ENCODE data around the gene E2F1. TPM values are rescaled to one million over a fixed set of nuclear protein-coding genes. Genes with fewer than 3 reads are reported as not detected.

E2F1 gene
- polyA plus RNA-seq, 1 experiment = 2.6 TPM

GRCh38 chr20:33669873-33670640 is 16.1 kb downstream of the E2F1 start:
- Histone ChIP-seq H3K27me3 (ENCODE audit: control insufficient read depth, insufficient read depth, low read length) (no peaks in the 10 kb centered on the region), H3K27ac (ENCODE audit: low read depth, low read length) (no peak overlapping the region), H3K9me3 (ENCODE audit: control insufficient read depth, insufficient read depth, low read length) (no peaks in the 10 kb centered on the region; the same call in 1 of the 2 replicates), H3K4me3 (ENCODE audit: low read depth, low read length) (no peak overlapping the region)
- no peak for DNase-seq (ENCODE audit: low read depth, low spot score)
- TF ChIP-seq CTCF (IDR thresholded peaks at IDR 0.05; ENCODE audit: low read depth, low read length) = no peak
- ChIA-PET POLR2A (no interaction called here), CTCF (interaction anchor here (0.5 to 2.4 kb wide), 4 partner anchors 213 to 630 kb away, joined by 3 to 15 read pairs (median 5); no protein-coding TSS in a partner anchor)

GRCh38 chr20:33669224-33669623 is 17.0 kb downstream of the E2F1 start:
- POLR2A ChIA-PET = interaction anchor here (1.4 kb wide), 1 partner anchor 16 kb away, joined by 5 read pairs; no protein-coding TSS in a partner anchor
- no peak for DNase-seq (ENCODE audit: low read depth, low spot score)

GRCh38 chr20:33668466-33669155 is 17.6 kb downstream of the E2F1 start:
- no peak for DNase-seq (ENCODE audit: low read depth, low spot score)
- no peaks in the 10 kb centered on the region; the same call in 1 of the 2 replicates for H3K9me3 ChIP-seq (ENCODE audit: control insufficient read depth, insufficient read depth, low read length)
- no peak for TF ChIP-seq CTCF (IDR thresholded peaks at IDR 0.05; ENCODE audit: low read depth, low read length)
- ChIA-PET CTCF (interaction anchor here (0.7 to 2.4 kb wide), 11 partner anchors 7 to 460 kb away, joined by 3 to 15 read pairs (median 3); partner anchors contain the start of gene SNTA1), POLR2A (interaction anchor here (0.6 to 2.2 kb wide), 4 partner anchors 13 to 234 kb away, joined by 3 to 10 read pairs (median 4); partner anchors contain the start of gene CBFA2T2)
- no peak overlapping the region for H3K27ac ChIP-seq (ENCODE audit: low read depth, low read length)
- no peaks in the 10 kb centered on the region for H3K27me3 ChIP-seq (ENCODE audit: control insufficient read depth, insufficient read depth, low read length)
- H3K4me3 ChIP-seq (ENCODE audit: low read depth, low read length) = no peak overlapping the region

More at GRCh38 chr20:33669224-33669623, 17.0 kb downstream of the E2F1 start:
- no peak overlapping the region for H3K27ac ChIP-seq (ENCODE audit: low read depth, low read length)
- CTCF ChIA-PET = interaction anchor here (0.5 to 2.4 kb wide), 6 partner anchors 11 to 631 kb away, joined by 3 to 15 read pairs (median 5); no protein-coding TSS in a partner anchor
- no peaks in the 10 kb centered on the region for H3K27me3 ChIP-seq (ENCODE audit: control insufficient read depth, insufficient read depth, low read length)
- no peaks in the 10 kb centered on the region; the same call in 1 of the 2 replicates for H3K9me3 ChIP-seq (ENCODE audit: control insufficient read depth, insufficient read depth, low read length)
- no peak overlapping the region for H3K4me3 ChIP-seq (ENCODE audit: low read depth, low read length)
- no peak for TF ChIP-seq CTCF (IDR thresholded peaks at IDR 0.05; ENCODE audit: low read depth, low read length)

GRCh38 chr20:33667676-33668465 is 18.3 kb downstream of the E2F1 start:
- Histone ChIP-seq H3K27me3 (ENCODE audit: control insufficient read depth, insufficient read depth, low read length) (no peaks in the 10 kb centered on the region), H3K27ac (ENCODE audit: low read depth, low read length) (peak overlapping the region; percentile 21), H3K9me3 (ENCODE audit: control insufficient read depth, insufficient read depth, low read length) (no peaks in the 10 kb centered on the region), H3K4me3 (ENCODE audit: low read depth, low read length) (peak overlapping the region; percentile 61)
- TF ChIP-seq CTCF (IDR thresholded peaks at IDR 0.05; ENCODE audit: low read depth, low read length) = peak; percentile 84
- POLR2A ChIA-PET = interaction anchor here (0.6 to 2.2 kb wide), 6 partner anchors 12 to 233 kb away, joined by 3 to 10 read pairs (median 4); partner anchors contain the start of gene CBFA2T2
- CTCF ChIA-PET = interaction anchor here (0.7 to 2.4 kb wide), 13 partner anchors 8 to 461 kb away, joined by 3 to 15 read pairs (median 4); partner anchors contain the start of gene SNTA1
- DNase-seq (ENCODE audit: low read depth, low spot score) = no peak

Measured in AG04450 (cell line).